Vagina (tissue), 2 donors: Measurements from ENCODE around the gene ST6GAL1. TPM values are rescaled to one million over a fixed set of nuclear protein-coding genes. Genes with fewer than 3 reads are reported as not detected.
"Not testable (repeated sequence)": the region's sequence is repeated elsewhere in the genome, so short reads cannot be mapped to it uniquely, and the experiment has no call there.

ENCODE experiments used
- DNase-seq, 2 donors: peaks; one replicate each; pipeline ENCODE4 v3.0.0-alpha.2; 2017; ENCODE audit errors: extremely low spot score in 2 of 2
- H3K27ac ChIP-seq: fragments of 200-600 bp; sonication (generic); one replicate; pipeline ENCODE4 v1.5.1; 2019
- H3K27me3 ChIP-seq: fragments of 200-600 bp; sonication (generic); one replicate; pipeline ENCODE4 v1.5.1; 2019
- H3K36me3 ChIP-seq, 2 donors: fragments of 200-600 bp; sonication (generic); one replicate each; pipeline ENCODE4 v1.5.1; 2017 to 2019
- H3K4me1 ChIP-seq: fragments of 200-600 bp; sonication (generic); one replicate; pipeline ENCODE4 v1.5.1; 2019
- H3K4me3 ChIP-seq, 2 donors: fragments of 200-600 bp; sonication (generic); 1 replicate in 1 of 2; 2 replicates in 1 of 2; pipeline ENCODE4 v1.5.1; 2016 to 2019
- H3K9me3 ChIP-seq: fragments of 200-600 bp; sonication (generic); one replicate; pipeline ENCODE4 v1.5.1; 2019
- POLR2A ChIP-seq, 2 donors: fragments of 450-650 bp; IDR thresholded peaks; one replicate each; pipeline ENCODE4 v1.6.1; 2017; ENCODE audit warnings: antibody characterized with exemption in 2 of 2, mild to moderate bottlenecking in 2 of 2, moderate library complexity in 2 of 2
- POLR2AphosphoS5 ChIP-seq, 2 donors: sonication (generic); formaldehyde crosslinking; IDR thresholded peaks; one replicate each; pipeline ENCODE4 v1.9.0; 2017; ENCODE audit warnings: antibody characterized with exemption in 2 of 2, mild to moderate bottlenecking in 2 of 2, low read depth in 1 of 2; ENCODE audit not compliant: insufficient read depth in 1 of 2
- intact Hi-C: fragments of 100-400 bp; cut with DNase I; formaldehyde crosslinking; loops from one replicate; pipeline ENCODE4 v1.15.1; 2023
- total RNA-seq: library from RNA; depleted of rRNA; stranded (reverse); fragments of >200 nt; gene quantifications from one replicate; pipeline ENCODE4 v1.2.3, GENCODE V29; 2016
- TF ChIP-seq, protein P1 (sequence below), 3 experiments: fragments of 450-650 bp in 2 of 3; fragments of 200-600 bp in 1 of 3; sonication (generic) in 1 of 3; IDR thresholded peaks; one replicate each; pipeline ENCODE4 v1.5.1; 2017 to 2019; ENCODE audit warnings: antibody characterized with exemption in 3 of 3, mild to moderate bottlenecking in 2 of 3, moderate library complexity in 2 of 3

ST6GAL1 gene
- total RNA-seq, 1 donor from 2014 or later: 37.8 TPM

DNA sequence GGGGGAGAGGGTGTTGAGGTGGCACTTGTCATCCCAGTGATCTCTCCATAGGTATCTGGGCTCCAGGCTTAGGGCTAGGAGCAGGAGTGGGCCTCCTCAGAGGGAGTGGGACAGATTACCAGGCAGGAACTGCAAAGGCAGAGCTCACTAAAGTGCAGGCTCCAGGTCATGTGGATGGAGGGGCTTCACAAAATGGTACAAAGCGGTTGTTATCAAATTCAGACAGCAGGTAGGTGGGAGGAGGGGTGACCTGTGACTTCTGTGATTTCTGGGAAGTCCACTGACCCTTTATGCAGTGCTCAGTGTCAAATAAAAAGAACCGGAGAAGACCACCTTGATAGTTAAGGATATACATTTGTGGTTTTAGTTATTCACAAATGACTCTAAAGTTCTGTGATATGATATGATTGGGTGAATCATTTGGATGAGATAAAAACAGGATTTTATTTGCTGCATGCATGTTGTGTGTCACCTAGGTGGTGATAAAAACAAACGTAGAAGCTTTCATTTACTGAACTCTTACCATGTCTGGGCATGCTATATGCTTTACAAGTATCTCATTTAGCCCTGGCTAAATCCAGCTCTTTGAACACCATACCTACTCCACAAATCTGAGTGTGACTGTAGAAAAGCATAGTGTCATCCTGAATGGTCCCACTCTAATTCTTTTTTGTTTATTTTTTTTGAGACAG, 20.2 kb downstream of the ST6GAL1 start:
- no peaks in the 10 kb centered on the region for H3K9me3 ChIP-seq
- no peaks in the 10 kb centered on the region for H3K27me3 ChIP-seq
- H3K4me1 ChIP-seq: peaks cover 11% of the 10 kb centered on the region
- no peak overlapping the region for H3K4me3 ChIP-seq
- H3K27ac ChIP-seq: no peak overlapping the region
- intact Hi-C loops: no loop called here
- H3K36me3 ChIP-seq: no peaks in the 10 kb centered on the region
- TF ChIP-seq, protein P1, sequence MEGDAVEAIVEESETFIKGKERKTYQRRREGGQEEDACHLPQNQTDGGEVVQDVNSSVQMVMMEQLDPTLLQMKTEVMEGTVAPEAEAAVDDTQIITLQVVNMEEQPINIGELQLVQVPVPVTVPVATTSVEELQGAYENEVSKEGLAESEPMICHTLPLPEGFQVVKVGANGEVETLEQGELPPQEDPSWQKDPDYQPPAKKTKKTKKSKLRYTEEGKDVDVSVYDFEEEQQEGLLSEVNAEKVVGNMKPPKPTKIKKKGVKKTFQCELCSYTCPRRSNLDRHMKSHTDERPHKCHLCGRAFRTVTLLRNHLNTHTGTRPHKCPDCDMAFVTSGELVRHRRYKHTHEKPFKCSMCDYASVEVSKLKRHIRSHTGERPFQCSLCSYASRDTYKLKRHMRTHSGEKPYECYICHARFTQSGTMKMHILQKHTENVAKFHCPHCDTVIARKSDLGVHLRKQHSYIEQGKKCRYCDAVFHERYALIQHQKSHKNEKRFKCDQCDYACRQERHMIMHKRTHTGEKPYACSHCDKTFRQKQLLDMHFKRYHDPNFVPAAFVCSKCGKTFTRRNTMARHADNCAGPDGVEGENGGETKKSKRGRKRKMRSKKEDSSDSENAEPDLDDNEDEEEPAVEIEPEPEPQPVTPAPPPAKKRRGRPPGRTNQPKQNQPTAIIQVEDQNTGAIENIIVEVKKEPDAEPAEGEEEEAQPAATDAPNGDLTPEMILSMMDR (IDR thresholded peaks at IDR 0.05): no peak
- TF ChIP-seq POLR2AphosphoS5 (IDR thresholded peaks at IDR 0.05; ENCODE audit: insufficient read depth in 1 of 2, low read depth in 1 of 2) (no peak), POLR2A (IDR thresholded peaks at IDR 0.05) (no peak)
- no peak for DNase-seq

DNA sequence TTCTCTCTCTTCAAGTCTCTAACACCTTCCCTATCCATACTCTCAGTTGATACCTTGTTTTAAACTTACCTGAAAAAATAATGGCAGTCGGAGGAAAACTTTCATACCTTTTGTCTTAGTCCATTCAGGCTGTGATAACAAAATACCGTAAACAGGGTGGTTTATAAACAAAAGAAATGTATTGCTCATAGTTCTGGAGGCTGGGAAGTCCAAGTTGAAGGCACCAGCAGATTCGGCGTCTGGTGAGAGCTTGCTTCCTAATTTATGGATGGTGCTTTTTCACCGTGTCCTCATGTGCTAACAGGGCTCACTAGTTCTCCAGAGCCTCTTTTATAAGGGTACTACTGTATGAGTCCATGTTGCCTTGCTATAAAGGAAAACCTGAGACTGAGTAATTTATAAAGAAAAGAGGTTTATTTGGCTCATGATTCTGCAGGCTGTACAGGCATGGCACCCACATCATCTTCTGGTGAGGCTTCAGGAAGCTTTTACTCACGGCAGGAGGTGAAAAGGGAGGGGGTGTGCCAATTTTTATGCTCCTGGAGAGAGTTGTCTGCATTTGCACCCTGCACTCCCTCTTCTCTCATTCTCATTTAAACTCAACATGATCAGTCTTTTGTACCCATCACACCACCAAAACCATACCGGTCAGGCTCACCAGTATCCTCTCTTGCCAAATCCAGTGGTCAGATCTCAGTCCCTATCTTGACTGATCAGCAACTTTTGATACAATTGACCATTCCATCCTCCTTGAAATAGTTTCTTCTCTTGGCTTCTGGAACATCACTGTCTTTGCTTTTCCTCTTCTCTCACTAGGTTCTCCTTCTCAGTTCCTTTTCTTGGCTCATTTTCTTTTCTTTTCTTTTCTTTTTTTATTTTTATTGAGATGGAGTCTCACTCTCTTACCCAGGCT, 21.6 kb downstream of the ST6GAL1 start:
- no peaks in the 10 kb centered on the region for H3K27me3 ChIP-seq
- TF ChIP-seq POLR2A (IDR thresholded peaks at IDR 0.05): no peak
- no peak for TF ChIP-seq POLR2AphosphoS5 (IDR thresholded peaks at IDR 0.05; ENCODE audit: insufficient read depth in 1 of 2, low read depth in 1 of 2)
- TF ChIP-seq, protein P1 (IDR thresholded peaks at IDR 0.05): no peak
- H3K9me3 ChIP-seq: no peaks in the 10 kb centered on the region
- H3K27ac ChIP-seq: no peak overlapping the region
- no peak overlapping the region for H3K4me3 ChIP-seq
- no peak for DNase-seq
- no peaks in the 10 kb centered on the region for H3K36me3 ChIP-seq
- intact Hi-C loops: no loop called here
- H3K4me1 ChIP-seq: peaks cover 15% of the 10 kb centered on the region

DNA sequence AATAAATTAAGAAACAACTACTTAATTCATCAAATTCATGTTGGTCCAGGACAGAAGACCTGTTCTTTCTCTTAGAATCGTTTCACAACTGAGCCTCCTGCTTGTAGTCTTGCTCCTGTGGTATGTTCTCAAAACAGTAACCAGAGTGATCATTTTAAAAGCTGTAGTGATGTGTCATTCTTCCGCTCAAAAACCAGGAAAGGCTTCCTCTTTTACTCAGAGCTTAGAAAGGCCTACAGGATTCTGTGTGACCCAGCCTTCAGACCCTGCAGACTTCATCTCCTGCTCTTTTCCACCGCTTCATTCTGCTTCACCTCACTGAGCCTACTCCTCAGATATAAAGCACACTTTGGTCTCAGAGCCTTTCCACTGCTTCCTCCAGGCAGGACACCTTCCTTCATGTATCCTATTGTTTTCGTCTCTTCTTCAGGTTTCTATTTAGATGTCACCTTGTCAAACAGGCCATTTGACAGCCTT, 22.7 kb downstream of the ST6GAL1 start:
- Histone ChIP-seq H3K4me3 (no peak overlapping the region), H3K36me3 (no peaks in the 10 kb centered on the region), H3K27me3 (no peaks in the 10 kb centered on the region), H3K4me1 (peaks cover 7% of the 10 kb centered on the region), H3K9me3 (no peaks in the 10 kb centered on the region), H3K27ac (peak overlapping the region; percentile 28)
- intact Hi-C loops: no loop called here
- DNase-seq: no peak
- TF ChIP-seq POLR2A (IDR thresholded peaks at IDR 0.05) (no peak), POLR2AphosphoS5 (IDR thresholded peaks at IDR 0.05; ENCODE audit: insufficient read depth in 1 of 2, low read depth in 1 of 2) (no peak)
- TF ChIP-seq, protein P1 (IDR thresholded peaks at IDR 0.05): no peak

DNA sequence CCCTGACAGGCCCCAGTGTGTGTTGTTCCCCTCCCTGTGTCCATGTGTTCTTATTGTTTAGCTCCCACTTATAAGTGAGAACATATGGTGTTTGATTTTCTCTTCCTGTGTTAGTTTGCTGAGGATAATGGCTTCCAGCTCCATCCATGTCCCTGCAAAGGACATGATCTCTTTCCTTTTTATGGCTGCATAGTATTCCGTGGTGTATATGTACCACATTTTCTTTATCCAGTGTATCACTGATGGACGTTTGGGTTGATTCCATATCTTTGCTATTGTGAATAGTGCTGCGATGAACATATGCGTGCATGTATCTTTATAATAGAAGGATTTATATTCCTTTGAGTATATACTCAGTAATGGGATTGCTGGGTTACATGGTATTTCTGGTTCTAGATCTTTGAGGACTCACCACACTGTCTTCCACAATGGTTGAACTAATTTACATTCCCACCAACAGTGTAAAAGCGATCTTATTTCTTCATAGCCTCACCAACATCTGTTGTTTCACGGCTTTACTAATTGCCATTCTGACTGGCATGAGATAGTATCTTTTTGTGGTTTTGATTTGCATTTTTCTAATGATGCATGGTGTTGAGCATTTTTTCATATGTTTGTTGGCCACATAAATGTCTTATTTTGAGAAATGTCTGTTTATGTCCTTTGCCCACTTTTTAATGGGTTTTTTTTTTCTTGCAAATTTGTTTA, 23.8 kb downstream of the ST6GAL1 start:
- intact Hi-C loops, H3K27ac ChIP-seq, DNase-seq, H3K4me3 ChIP-seq, H3K9me3 ChIP-seq, H3K4me1 ChIP-seq, H3K36me3 ChIP-seq, H3K27me3 ChIP-seq: not testable (repeated sequence)

DNA sequence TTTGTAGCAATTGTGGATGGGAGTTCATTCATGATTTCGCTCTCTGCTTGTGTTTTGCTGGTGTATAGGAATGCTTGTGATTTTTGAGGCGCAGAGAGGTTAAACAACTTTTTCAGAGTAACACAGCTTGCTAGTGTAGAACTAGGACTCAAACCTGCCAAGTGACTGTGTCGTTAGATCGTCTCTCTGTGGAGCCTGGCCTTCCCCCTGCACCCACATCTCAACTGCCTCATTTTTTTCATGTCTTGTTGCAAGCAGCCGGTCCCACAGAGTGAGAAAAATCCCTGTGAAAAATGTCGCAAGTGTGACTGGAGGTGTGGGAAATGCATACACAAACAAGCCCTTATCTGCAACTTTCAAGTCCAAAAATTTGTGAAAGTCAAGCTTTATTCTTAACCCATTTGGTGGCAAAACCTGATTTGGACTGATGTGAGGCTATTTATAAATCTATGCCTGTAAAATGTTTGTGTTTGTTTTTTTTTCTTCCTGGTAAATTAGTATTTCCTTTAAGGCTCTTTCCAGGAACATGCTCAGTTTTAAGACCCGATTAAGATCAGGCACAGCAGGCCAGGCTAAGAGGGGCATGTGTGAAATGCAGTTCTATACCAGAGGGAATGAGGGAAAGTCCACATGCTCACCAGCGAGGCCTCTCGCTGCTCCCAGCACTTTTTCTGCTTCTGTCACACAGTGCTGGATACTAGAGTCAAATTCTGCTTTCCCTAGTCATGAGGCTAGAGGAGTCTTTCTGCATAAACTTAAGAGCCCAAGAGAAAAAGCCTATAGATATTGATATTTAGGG, 25.8 kb downstream of the ST6GAL1 start:
- TF ChIP-seq POLR2AphosphoS5 (IDR thresholded peaks at IDR 0.05; ENCODE audit: insufficient read depth in 1 of 2, low read depth in 1 of 2) (no peak), POLR2A (IDR thresholded peaks at IDR 0.05) (no peak)
- TF ChIP-seq, protein P1 (IDR thresholded peaks at IDR 0.05): no peak
- H3K27ac ChIP-seq: no peak overlapping the region
- H3K4me3 ChIP-seq: no peak overlapping the region
- H3K4me1 ChIP-seq: peaks cover 9% of the 10 kb centered on the region
- H3K36me3 ChIP-seq: no peaks in the 10 kb centered on the region
- H3K27me3 ChIP-seq: no peaks in the 10 kb centered on the region
- intact Hi-C loops: no loop called here
- no peak for DNase-seq
- no peaks in the 10 kb centered on the region for H3K9me3 ChIP-seq
